Middle frontal gyrus (tissue), 1 donor: ENCODE results near the gene CDH23.

Experiments used
- DNase-seq: peaks from one replicate; pipeline ENCODE4 v3.0.0-alpha.2; 2015; ENCODE audit warnings: low spot score; ENCODE audit errors: extremely low spot score

The CDH23 gene

GRCh38 chr10:71466330-71466729, 69.6 kb downstream of the CDH23 start:
- DNase-seq, result no peak

DNA sequence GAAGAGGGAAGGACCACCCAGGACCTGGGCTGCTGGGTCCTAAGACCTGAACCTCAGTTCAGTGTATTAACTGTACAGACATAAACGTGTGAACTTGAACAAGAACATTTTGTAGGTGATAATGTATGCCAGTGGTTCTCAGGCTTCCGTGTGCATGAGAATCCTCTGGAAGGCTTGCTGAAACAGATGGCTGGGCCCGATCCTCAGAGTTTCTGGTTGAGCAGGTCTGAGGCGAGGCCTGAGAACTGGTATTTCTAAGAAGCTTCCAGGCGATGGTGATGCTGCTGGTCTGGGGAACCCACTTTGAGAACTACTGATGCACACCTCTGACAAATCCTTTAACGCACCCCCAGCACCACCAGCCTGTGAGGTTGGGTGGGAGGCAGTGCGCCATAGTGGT, 70.4 kb downstream of the CDH23 start:
- DNase-seq, result no peak

- no peak for DNase-seq
Observed at GRCh38 chr10:71467569-71468362, 71.0 kb downstream of the CDH23 start.

- no peak for DNase-seq
Observed at GRCh38 chr10:71468363-71469094, 71.8 kb downstream of the CDH23 start.

DNA sequence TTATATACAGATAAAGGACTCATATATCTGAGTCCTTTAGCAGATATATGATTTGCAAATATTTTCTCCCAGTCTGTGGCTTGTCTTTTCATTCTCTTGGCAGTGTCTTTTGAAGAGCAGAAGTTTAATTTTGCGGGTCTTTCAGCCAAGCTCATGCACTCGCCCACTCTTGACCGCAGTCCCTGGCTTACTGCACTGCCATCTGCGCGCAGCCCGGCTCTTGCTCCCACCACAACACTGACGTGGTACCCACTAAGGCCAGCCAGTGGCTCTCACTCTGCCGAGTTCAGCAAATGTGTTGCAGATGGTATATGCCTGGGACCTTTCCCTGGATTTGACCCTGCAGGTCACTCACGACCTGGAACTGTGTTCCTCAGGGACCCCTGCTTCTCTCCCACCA, 74.3 kb downstream of the CDH23 start:
- DNase-seq, result no peak

- no peak for DNase-seq
Observed at GRCh38 chr10:71471957-71472365, 75.2 kb downstream of the CDH23 start.

DNA sequence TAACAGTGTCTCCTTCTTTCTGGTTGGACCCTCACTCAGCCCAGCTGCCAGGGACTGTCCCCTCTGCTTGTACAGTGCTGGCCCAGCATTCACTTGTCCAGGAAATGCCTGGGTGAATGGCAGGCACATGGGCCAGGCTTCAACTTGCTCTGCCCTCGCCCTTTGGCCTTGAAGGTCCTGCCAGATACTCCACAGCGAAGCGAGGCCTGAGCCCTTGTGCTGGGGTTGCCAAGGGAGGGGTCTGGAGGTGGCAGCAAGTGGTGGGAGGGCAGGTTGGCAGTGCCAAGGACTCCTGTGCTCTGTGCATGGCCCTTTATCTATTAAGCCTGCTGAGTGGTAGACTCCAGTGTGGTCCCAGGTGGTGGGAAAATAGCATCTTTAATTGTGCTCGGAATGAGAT, 75.7 kb downstream of the CDH23 start:
- DNase-seq, result no peak

GRCh38 chr10:71472912-71473311, 76.2 kb downstream of the CDH23 start:
- no peak for DNase-seq

- DNase-seq, result no peak
Observed at GRCh38 chr10:71473671-71474599, 77.2 kb downstream of the CDH23 start.

DNA sequence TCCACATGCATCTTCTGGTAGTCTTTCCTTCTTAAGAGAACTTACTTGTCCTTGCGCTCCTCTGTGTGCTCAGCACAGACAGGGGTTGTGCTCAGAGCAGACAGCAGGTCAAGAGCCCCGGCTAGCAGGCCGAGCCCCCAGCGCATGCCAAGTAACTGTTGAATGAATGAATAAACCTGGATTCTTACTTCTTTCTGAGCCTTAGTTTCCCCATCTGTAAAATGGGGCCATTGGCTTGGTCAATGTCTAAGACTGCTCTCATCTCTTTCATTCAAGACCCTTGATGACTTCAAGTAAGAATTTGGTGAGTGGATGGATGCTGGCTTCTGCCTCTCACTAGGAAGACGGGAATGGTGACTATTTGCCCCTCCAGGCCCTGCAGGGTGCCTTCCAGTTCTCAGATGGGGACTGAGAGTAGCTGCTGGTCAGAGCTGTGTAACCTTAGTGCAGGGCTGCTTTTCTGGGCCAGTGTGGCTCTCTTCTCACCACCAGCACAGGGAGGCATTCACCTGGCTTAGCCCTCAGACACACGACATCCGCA, 78.1 kb downstream of the CDH23 start:
- DNase-seq, result no peak

- no peak for DNase-seq
Observed at GRCh38 chr10:71475243-71475871, 78.6 kb downstream of the CDH23 start.

GRCh38 chr10:71476228-71477011, 79.7 kb downstream of the CDH23 start:
- DNase-seq, result no peak

DNA sequence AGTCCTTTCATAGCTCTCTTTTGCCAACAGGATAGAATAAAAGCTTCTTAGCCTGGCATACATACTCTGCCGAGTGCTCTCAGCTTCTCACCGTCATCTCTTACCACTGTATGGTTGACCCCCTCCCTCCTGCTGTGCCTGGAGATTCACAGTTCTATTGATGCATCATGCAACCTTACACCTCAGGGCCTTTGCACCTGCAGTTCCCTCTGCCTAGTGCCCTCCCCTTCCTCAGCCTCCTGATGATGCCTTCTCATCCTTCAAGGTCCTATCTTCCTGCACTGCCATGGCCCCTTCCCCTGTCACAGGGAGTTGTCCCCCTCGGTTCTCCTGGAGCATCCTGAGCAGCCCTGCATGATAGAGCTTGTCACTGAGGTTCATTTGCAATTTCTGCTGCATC, 81.5 kb downstream of the CDH23 start:
- DNase-seq, result no peak

DNA sequence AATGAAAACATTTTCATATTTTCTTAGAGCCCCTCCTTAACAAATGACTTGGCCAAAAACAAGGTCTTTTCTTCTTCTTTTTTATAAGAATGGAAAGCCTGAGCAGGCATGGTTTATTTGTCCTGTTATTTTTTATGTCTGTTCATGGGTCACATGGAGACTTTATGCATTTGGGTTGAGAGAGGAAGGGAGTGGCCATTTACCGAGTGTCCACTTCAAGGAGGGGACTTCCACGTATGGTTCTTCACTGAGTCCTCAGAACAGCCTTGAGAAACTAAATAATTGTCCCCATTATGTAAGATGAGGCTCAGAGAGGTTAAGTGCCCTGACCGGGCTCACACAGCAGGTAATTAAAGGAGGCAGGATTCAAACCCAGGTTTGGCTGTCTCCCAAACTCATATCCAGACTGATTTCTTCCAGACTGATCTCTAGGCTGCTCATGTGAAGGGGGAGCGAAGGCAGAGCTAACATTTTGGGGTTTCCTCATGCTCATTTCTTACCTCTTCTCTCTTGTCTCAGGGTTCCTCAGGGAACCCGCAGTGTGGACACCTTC, 82.2 kb downstream of the CDH23 start:
- DNase-seq, result no peak

GRCh38 chr10:71479831-71480230, 83.1 kb downstream of the CDH23 start:
- no peak for DNase-seq

GRCh38 chr10:71480662-71481061, 83.9 kb downstream of the CDH23 start:
- no peak for DNase-seq

DNA sequence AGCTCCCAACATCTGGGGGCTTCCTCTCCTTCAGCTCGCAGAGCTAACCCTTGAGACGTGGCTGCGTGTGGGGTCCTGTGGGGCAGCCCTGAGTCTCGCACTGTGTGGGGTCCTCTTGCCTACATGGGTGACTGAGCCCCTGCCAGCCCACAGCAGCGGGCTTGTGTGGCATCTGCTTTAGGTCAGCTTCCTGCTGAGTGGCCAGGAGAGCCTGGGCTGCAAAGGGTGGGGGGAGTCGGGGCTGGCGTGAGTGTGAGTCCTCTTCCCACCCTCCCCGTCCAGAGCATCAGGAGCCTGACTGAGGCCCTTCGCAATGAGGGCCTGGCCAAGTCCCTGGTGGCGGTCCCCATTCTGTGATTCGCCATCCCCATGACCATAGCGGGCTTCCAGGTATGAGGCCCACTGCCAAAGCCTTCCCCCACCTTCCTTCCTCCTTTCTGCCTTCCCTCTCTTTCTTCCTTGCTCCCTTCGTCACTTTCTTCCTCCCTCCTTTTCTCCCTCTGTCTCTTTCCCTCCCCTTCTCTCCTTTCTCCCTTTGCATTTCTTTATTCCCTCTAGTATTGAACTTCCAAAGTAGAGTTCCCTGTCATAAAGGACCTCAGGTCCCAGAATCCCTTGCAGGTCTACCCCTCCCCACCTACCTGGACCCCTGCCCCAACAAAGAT, 85.2 kb downstream of the CDH23 start:
- no peak for DNase-seq

GRCh38 chr10:71482620-71483019, 85.9 kb downstream of the CDH23 start:
- no peak for DNase-seq

GRCh38 chr10:71483135-71483534, 86.4 kb downstream of the CDH23 start:
- no peak for DNase-seq
